Upper lobe of left lung (tissue), 4 donors: ENCODE data around the gene GRXCR1.

ENCODE experiments used
- CTCF ChIP-seq, 6 experiments: fragments of 450-650 bp in 4 of 6; fragments of 200-600 bp in 2 of 6; sonication (generic) in 2 of 6; IDR thresholded peaks; one replicate each; pipeline ENCODE4 v1.5.1; 2016 to 2019; ENCODE audit warnings: antibody characterized with exemption in 6 of 6
- EP300 ChIP-seq, 4 donors: sonication (generic); formaldehyde crosslinking; IDR thresholded peaks; one replicate each; pipeline ENCODE4 v1.5.1; 2017; ENCODE audit warnings: antibody characterized with exemption in 4 of 4, control low read depth in 2 of 4
- POLR2A ChIP-seq, 4 donors: fragments of 450-650 bp; IDR thresholded peaks; one replicate each; pipeline ENCODE4 v1.5.1; 2016 to 2017; ENCODE audit warnings: antibody characterized with exemption in 4 of 4, mild to moderate bottlenecking in 2 of 4
- POLR2AphosphoS5 ChIP-seq, 2 donors: sonication (generic); formaldehyde crosslinking; IDR thresholded peaks; one replicate each; pipeline ENCODE4 v1.5.1; 2017; ENCODE audit warnings: antibody characterized with exemption in 2 of 2

- TF ChIP-seq POLR2AphosphoS5 (IDR thresholded peaks at IDR 0.05), result no peak
- TF ChIP-seq POLR2A (IDR thresholded peaks at IDR 0.05), result no peak
- no peak for TF ChIP-seq CTCF (IDR thresholded peaks at IDR 0.05)
- TF ChIP-seq EP300 (IDR thresholded peaks at IDR 0.05), result no peak
These were observed 14.6 kb downstream of the GRXCR1 start for GRCh38 chr4:42906891-42907759.
